Kidney (tissue), 14 donors: ENCODE measurements around the gene SAT1. TPM values are rescaled to one million over a fixed set of nuclear protein-coding genes. Genes with fewer than 3 reads are reported as not detected.
A peak's percentile ranks its signal among the peaks of the same experiment; 100 is the strongest.

ENCODE experiments used
- DNase-seq, 5 donors: peaks; one replicate each; pipeline ENCODE4 v3.0.0-alpha.2; 2013 to 2020
- FAIRE-seq: peaks from 2 replicates; lab custom pipeline; 2012; peaks lifted over from hg19 to GRCh38; lab: Jason Lieb, UNC
- H3K27ac ChIP-seq, 2 donors: one replicate each; pipeline ENCODE4 v1.7.0; 2013; ENCODE audit warnings: low read depth in 2 of 2, low read length in 2 of 2, inconsistent platforms in 1 of 2
- H3K27me3 ChIP-seq: one replicate; pipeline ENCODE4 v1.7.1; 2013; ENCODE audit warnings: low read length, inconsistent platforms; ENCODE audit not compliant: control insufficient read depth, insufficient read depth
- H3K36me3 ChIP-seq, 3 donors: one replicate each; pipeline versions ENCODE4 v1.7.0 to v1.7.1; 2013; ENCODE audit warnings: low read length in 3 of 3, control low read depth in 1 of 3, inconsistent platforms in 1 of 3; ENCODE audit not compliant: insufficient read depth in 3 of 3, control insufficient read depth in 2 of 3
- H3K4me1 ChIP-seq, 3 donors: one replicate each; pipeline versions ENCODE4 v1.7.0 to v1.7.1; 2013; ENCODE audit warnings: low read length in 3 of 3, inconsistent platforms in 1 of 3, low read depth in 1 of 3; ENCODE audit not compliant: control insufficient read depth in 2 of 3, insufficient read depth in 2 of 3
- H3K4me3 ChIP-seq, 3 donors: one replicate each; pipeline versions ENCODE4 v1.7.0 to v1.8.1; 2013; ENCODE audit warnings: low read length in 3 of 3, control low read depth in 1 of 3, inconsistent platforms in 1 of 3
- H3K9ac ChIP-seq, 3 donors: one replicate each; pipeline versions ENCODE4 v1.7.0 to v1.7.1; 2013; ENCODE audit warnings: low read length in 3 of 3, control low read depth in 1 of 3, inconsistent platforms in 1 of 3
- H3K9me3 ChIP-seq, 3 donors: one replicate each; pipeline versions ENCODE4 v1.7.0 to v1.7.1; 2013; ENCODE audit warnings: low read length in 3 of 3, control low read depth in 1 of 3, inconsistent platforms in 1 of 3; ENCODE audit not compliant: control insufficient read depth in 2 of 3, insufficient read depth in 1 of 3
- CTCF ChIP-seq: IDR thresholded peaks from 3 replicates; pipeline ENCODE4 v1.5.1; 2012; ENCODE audit warnings: mild to moderate bottlenecking, moderate library complexity, borderline replicate concordance; ENCODE audit not compliant: insufficient read depth; ENCODE audit errors: extremely low read depth
- intact Hi-C: fragments of 100-400 bp; cut with DNase I; formaldehyde crosslinking; loops from one replicate; pipeline ENCODE4 v1.11.1; 2022
- polyA plus RNA-seq: library from polyadenylated mRNA; stranded (reverse); fragments of 350-450 nt; fragmentation: Illumina TruSeq; extraction: RNeasy Lipid Tissue Mini Kit (QIAGEN cat#74804); gene quantifications from one replicate; pipeline ENCODE4 v1.2.3, GENCODE V29; 2014; ENCODE audit warnings: low read depth, low replicate concordance; ENCODE audit not compliant: insufficient read depth
- total RNA-seq: library from RNA; stranded (reverse); fragmentation: NEBNext Ultra II Directional; extraction: Animal tissue kit (Norgen Biotek cat#: 25700); gene quantifications from one replicate; pipeline ENCODE4 v1.2.1, GENCODE V29; 2021
- donor health status: control.
- donor health status: control.
- donor health status: control.
- donor health status: control.
- donor health status: control.
- donor health status: DM: yes; HTN: yes; CAD: no.
- donor health status: Normal renal cell carcinoma (clear cell type).

The SAT1 gene
- total and polyA plus RNA-seq, 2 donors from 2014 or later: 417 to 574 TPM

- no peak for FAIRE-seq
Observed at GRCh38 chrX:23745786-23746185, 37.2 kb upstream of the SAT1 start.

GRCh38 chrX:23749129-23749528 is 33.8 kb upstream of the SAT1 start:
- TF ChIP-seq CTCF: no peak
- Histone ChIP-seq H3K9ac (no peak overlapping the region), H3K9me3 (no peaks in the 10 kb centered on the region), H3K36me3 (no peaks in the 10 kb centered on the region), H3K27me3 (no peaks in the 10 kb centered on the region), H3K27ac (peak overlapping the region in 1 of 2 donors; percentile 9), H3K4me3 (no peak overlapping the region), H3K4me1 (no peaks in the 10 kb centered on the region)
- intact Hi-C loops: no loop called here
- DNase-seq (peak in 1 of 5 donors; percentile 18), FAIRE-seq (no peak)

More at GRCh38 chrX:23745786-23746185, 37.2 kb upstream of the SAT1 start:
- Histone ChIP-seq H3K4me3 (no peak overlapping the region), H3K27ac (no peak overlapping the region), H3K36me3 (no peaks in the 10 kb centered on the region), H3K9me3 (no peaks in the 10 kb centered on the region), H3K9ac (no peak overlapping the region), H3K4me1 (no peaks in the 10 kb centered on the region), H3K27me3 (no peaks in the 10 kb centered on the region)
- no peak for DNase-seq
- TF ChIP-seq CTCF: no peak
- intact Hi-C loops: no loop called here

- no peak overlapping the region for H3K9ac ChIP-seq
- intact Hi-C loops: no loop called here
- no peaks in the 10 kb centered on the region for H3K4me1 ChIP-seq
- peak overlapping the region in 1 of 2 donors; percentile 9 for H3K27ac ChIP-seq
- no peaks in the 10 kb centered on the region for H3K9me3 ChIP-seq
- H3K36me3 ChIP-seq: no peaks in the 10 kb centered on the region
- H3K4me3 ChIP-seq: no peak overlapping the region
- H3K27me3 ChIP-seq: no peaks in the 10 kb centered on the region
- TF ChIP-seq CTCF: no peak
- DNase-seq (no peak), FAIRE-seq (no peak)
Observed at GRCh38 chrX:23749576-23749975, 33.4 kb upstream of the SAT1 start.
